HG03025 (cell line): ENCODE measurements around the gene VSTM2B.

ENCODE experiments used
- ATAC-seq: cut with Tn5 transposase; IDR thresholded peaks from one replicate; pipeline ENCODE4 v1.9.1; 2021; ENCODE audit warnings: mild to moderate bottlenecking, moderate library complexity; ENCODE audit not compliant: unreplicated experiment, low FRiP score

The VSTM2B gene

GRCh38 chr19:29562299-29563297 lies 36.8 kb downstream of the VSTM2B start:
- ATAC-seq = no peak

DNA sequence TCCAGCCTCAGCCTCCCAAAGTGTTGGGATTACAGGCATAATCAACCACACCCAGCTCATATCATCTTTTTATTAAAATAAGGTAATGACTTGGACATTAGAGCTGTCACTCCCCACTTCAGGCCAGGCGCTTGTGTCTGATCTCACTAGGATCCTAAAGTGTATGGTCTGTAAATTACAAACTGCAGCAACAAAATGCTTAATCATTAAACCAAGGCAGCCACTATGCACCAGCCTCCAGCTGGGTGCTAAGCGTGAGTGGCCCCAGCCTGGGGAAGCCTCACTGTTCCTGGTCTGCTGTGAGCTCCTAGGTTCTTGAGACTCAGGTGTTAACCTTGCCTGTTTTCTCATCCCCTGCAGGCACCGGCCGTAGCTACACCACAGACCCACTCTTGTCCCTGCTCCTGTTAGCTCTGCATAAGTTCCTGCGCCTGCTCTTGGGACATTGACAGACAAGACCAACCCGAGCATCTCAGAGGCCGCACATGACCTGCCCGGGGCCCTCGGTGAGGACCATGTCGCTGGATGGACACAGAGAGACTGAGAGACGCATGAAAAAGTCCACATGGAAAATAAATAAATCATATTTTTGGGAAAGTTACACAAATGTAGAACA lies 37.8 kb downstream of the VSTM2B start:
- ATAC-seq = no peak

DNA sequence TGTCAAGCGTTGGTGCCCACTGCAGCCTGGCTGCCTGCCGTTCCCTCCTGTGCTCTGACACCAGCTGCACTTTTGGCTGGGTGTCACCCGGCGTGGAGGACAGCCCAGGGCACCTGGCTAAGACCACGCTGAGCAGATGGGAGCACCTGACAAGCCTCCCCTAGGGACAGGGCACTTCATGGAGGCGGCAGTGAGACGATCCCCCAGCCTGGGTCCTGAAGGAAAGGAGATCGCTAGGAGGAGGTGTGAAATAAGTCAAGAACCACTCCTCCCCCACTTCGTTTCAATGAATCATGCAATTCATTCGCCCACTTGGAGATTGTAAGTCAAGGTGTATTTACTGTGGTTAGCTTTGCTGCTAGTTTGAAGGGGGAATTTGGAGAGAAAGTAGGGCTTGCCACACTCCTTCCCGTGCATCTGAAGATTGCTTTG lies 38.8 kb downstream of the VSTM2B start:
- ATAC-seq = no peak

DNA sequence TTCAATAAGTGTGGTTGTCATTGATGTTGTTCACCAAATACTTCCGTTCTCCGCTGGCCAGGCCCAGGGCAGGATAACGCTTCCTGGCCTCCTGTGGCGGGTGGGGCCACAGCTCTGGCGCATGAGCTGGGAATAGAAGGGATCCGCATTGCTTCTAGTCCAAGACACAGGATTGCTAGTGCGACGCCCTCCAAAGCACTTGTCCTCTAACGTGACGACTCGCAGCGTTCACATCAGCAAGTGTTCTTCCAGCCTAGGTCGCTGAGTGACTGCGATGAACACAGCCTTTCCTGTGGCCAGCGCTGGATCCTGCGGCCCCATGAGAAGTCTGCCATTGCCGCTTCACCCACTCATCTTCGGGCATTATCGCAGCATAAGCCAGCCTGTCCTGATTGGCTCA lies 39.4 kb downstream of the VSTM2B start:
- ATAC-seq = no peak

DNA sequence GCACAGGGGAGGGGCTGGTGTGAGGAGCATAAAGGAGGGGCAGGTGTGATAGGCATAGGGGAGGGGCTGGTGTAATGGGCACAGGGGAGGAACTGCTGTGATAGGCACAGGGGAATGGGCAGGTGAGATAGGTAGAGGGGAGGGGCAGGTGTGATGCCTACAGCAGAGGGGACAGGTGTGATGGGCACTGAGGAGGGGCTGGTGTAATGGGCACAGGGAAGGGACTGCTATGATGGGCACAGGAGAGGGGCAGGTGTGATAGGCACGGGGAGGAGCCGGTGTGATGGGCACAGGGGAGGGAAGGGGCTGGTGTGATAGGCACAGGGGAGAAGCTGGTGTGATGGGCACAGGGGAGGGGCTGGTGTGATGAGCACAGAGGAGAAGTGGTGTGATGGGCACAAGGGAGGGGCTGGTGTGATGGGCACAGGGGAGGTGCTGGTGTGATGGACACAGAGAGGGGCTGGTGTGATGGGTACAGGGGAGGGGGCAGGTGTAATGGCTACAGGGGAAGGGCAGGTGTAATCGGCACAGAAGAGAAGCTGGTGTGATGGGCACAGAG lies 40.8 kb downstream of the VSTM2B start:
- ATAC-seq = no peak

DNA sequence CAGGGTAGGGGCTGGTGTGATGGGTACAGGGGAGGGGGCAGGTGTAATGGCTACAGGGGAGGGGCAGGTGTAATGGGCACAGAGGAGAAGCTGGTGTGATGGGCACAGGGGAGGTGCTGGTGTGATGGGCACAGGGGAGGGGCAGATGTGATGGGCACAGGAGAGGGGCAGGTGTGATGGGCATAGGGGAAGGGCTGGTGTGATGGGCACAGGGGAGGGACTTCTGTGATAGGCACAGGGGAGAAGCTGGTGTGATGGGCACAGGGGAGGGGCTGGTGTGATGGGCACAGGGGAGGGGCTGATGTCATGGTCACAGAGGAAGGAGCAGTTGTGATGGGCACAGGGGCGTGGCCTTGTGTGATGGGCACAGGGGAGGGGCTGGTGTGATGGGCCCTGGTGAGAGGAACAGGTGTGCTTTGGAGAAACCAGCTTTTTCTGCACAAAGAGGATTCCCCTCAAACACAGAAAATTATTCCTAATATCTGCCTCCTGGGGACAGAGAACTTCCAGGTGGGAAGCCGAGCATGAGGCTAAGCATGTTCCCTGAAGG lies 41.6 kb downstream of the VSTM2B start:
- no peak for ATAC-seq

- ATAC-seq = no peak
These were observed 42.5 kb downstream of the VSTM2B start for GRCh38 chr19:29568036-29569025.

- ATAC-seq = no peak
These were observed 43.5 kb downstream of the VSTM2B start for GRCh38 chr19:29569038-29569911.

- ATAC-seq = no peak
These were observed 45.4 kb downstream of the VSTM2B start for GRCh38 chr19:29571181-29571580.

GRCh38 chr19:29573486-29573885 lies 47.7 kb downstream of the VSTM2B start:
- ATAC-seq = no peak

- ATAC-seq = no peak
These were observed 48.7 kb downstream of the VSTM2B start for GRCh38 chr19:29574510-29574909.

GRCh38 chr19:29576046-29576606 lies 50.3 kb downstream of the VSTM2B start:
- no peak for ATAC-seq

DNA sequence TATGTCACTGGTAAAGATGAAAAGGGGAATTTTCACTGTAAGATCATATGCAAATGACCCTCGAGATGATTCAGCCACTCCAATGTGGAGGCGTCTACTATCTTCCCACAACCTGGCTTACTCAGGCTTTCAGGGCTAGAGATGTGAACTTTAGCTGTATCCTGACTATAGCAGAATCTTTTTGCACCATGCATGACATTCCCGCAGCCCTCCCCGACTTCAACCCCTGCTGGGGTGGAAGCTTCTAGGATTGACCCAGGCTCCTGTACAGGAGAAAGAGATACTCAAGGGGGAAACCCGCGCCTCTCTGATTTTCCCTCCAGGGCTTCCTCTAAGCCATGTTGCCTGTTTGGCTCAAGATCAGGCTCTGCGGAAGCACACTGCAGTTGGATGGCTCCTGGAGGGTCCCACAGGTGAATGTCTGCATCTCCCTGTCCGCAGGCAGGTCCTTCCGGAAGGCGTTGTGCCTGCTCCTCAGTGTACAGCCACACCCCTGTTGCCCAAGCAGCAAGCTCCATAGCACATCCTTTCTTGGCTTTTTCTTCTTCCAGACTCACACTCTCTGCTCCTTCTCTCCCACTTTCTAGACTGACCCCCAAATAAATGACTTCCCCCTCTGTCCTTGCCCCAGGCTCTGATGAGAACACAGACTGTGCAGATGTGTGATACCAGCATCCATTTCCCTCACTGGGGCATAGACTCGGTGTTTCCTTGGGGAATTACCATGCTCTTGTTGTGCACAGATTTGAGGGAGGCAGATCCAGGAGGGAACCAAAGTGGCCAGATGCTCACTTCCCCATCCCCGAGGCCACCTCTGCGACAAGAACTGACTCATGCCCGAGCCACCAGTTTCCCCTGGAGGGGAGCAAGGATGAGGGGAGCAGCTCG lies 51.2 kb downstream of the VSTM2B start:
- ATAC-seq = no peak

DNA sequence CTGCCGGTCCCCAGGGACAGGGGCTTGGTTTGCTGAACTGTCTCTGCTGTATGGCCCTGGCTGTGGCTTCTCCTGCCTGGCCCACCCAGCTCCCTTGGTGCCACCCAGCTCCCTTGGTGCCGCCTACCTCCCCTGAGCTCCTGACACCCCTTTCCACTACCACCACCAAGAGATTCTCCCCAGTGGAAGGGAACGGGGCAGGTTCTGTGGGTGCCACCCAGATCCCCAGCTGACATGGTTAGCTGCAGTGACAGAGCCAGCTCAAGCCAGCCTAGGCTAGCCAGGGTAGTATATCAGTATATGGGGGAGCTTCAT lies 51.8 kb downstream of the VSTM2B start:
- ATAC-seq = no peak

- ATAC-seq = no peak
These were observed 52.6 kb downstream of the VSTM2B start for GRCh38 chr19:29578349-29578748.

- ATAC-seq = no peak
These were observed 53.6 kb downstream of the VSTM2B start for GRCh38 chr19:29579308-29579910.

DNA sequence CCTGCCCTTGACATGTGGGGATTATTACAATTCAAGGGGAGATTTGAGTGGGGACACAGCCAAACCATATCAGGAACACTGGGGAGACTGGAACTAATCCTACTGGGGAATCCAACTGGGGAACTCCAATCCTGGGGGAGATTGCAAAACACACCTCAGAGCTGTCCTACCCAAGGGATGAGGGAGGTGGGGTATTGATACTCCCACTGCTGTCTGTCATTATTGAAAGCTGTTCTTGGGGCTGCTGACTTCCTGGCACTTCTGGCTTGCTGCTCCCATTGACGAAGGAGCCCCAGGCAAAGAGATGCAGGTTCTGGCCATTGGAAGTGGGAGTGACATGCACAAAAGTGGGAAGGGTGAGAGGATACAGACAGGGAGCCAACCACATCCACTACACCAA lies 55.6 kb downstream of the VSTM2B start:
- no peak for ATAC-seq
